Breast epithelium (tissue), 4 donors: ENCODE measurements around the gene POGLUT3. TPM values are rescaled to one million over a fixed set of nuclear protein-coding genes. Genes with fewer than 3 reads are reported as not detected.
A peak's percentile ranks its signal among the peaks of the same experiment; 100 is the strongest.

Experiments used
- DNase-seq, 2 donors: peaks; one replicate each; pipeline ENCODE4 v3.0.0-alpha.2; 2019; ENCODE audit warnings: low spot score in 2 of 2
- H3K27ac ChIP-seq, 2 donors: fragments of 200-600 bp; sonication (generic) in 1 of 2; one replicate each; pipeline ENCODE4 v1.5.1; 2016 to 2019; ENCODE audit warnings: mild to moderate bottlenecking in 1 of 2
- H3K27me3 ChIP-seq, 2 donors: fragments of 200-600 bp; sonication (generic) in 1 of 2; one replicate each; pipeline versions ENCODE4 v1.5.1 to v1.6.0; 2017 to 2019; ENCODE audit warnings: control low read depth in 1 of 2, mild to moderate bottlenecking in 1 of 2
- H3K36me3 ChIP-seq: fragments of 200-600 bp; one replicate; pipeline ENCODE4 v1.5.1; 2019
- H3K4me1 ChIP-seq, 2 donors: fragments of 200-600 bp; sonication (generic); one replicate each; pipeline ENCODE4 v1.5.1; 2016 to 2019; ENCODE audit warnings: control low read depth in 1 of 2
- H3K4me3 ChIP-seq, 3 donors: fragments of 200-600 bp; sonication (generic); 1 replicate in 2 of 3; 2 replicates in 1 of 3; pipeline ENCODE4 v1.5.1; 2016 to 2019; ENCODE audit warnings: mild to moderate bottlenecking in 3 of 3, moderate library complexity in 2 of 3
- H3K9me3 ChIP-seq, 2 donors: fragments of 200-600 bp; sonication (generic) in 1 of 2; one replicate each; pipeline ENCODE4 v1.5.1; 2016 to 2019; ENCODE audit warnings: control low read depth in 1 of 2
- CTCF ChIP-seq, 3 donors: fragments of 450-650 bp; IDR thresholded peaks; one replicate each; pipeline ENCODE4 v1.5.1; 2016 to 2017; ENCODE audit warnings: antibody characterized with exemption in 3 of 3, mild to moderate bottlenecking in 3 of 3, moderate library complexity in 3 of 3
- POLR2A ChIP-seq: fragments of 450-650 bp; IDR thresholded peaks from one replicate; pipeline ENCODE4 v1.6.1; 2016; ENCODE audit warnings: antibody characterized with exemption, mild to moderate bottlenecking, moderate library complexity
- POLR2AphosphoS5 ChIP-seq, 3 donors: sonication (generic); formaldehyde crosslinking; IDR thresholded peaks; one replicate each; pipeline ENCODE4 v1.6.1; 2017; ENCODE audit warnings: antibody characterized with exemption in 3 of 3
- intact Hi-C: fragments of 100-400 bp; cut with DNase I; formaldehyde crosslinking; loops from one replicate; pipeline ENCODE4 v1.15.1; 2023; ENCODE audit warnings: low total_unique reads
- total RNA-seq, 3 donors: library from RNA; depleted of rRNA; stranded (reverse); fragments of >200 nt; gene quantifications; one replicate each; pipeline ENCODE4 v1.1.0, GENCODE V29; 2016

The POGLUT3 gene
- total RNA-seq, 3 donors from 2014 or later, result 11.4 to 26.1 (median 20.3) TPM

DNA sequence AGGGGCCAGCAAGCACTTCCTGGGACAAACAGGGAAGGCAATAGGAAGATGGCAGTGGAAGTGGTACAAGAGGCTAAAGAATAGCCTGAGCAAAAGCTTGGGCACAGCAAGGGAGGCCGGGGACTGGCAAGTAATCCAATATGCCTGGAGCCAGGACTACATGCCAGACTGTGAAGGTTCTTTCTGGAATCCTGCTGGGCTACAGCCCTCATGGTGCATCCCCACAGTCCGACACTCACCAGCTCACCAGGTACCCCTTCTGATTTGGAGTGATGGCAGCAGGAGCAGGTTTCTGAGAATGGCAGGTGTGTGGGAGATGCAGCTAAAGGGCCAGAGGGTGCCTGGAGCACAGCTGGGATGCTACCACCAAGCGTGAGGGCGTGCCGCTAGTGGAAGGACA, 32.2 kb upstream of the POGLUT3 start:
- Histone ChIP-seq H3K36me3 (no peaks in the 10 kb centered on the region), H3K9me3 (no peaks in the 10 kb centered on the region), H3K4me3 (no peak overlapping the region), H3K4me1 (no peaks in the 10 kb centered on the region), H3K27ac (no peak overlapping the region), H3K27me3 (no peaks in the 10 kb centered on the region)
- intact Hi-C loops, result no loop called here
- DNase-seq, result no peak
- no peak for TF ChIP-seq POLR2AphosphoS5 (IDR thresholded peaks at IDR 0.05)
- TF ChIP-seq CTCF (IDR thresholded peaks at IDR 0.05), result no peak
- no peak for TF ChIP-seq POLR2A

DNA sequence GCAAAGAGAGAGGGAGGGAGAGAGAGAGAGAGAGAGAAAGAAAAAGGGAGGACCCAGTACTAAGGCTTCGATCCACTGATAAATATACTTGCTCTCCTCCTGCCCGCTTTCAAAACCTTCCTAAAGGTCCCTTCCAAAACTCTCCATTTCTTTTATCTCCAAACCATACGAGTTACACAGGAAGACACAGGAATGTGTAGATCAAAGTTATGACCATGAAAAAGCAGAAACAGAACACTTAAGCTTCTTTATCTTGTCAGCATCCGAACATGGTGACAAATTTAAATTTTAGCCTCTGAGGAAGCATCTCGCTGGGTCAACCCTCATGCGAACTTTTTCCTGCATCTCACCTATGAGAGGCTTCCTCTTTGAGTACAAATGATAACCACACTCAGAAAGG, 29.2 kb upstream of the POGLUT3 start:
- Histone ChIP-seq H3K36me3 (no peaks in the 10 kb centered on the region), H3K4me3 (no peak overlapping the region), H3K4me1 (no peaks in the 10 kb centered on the region), H3K27ac (no peak overlapping the region), H3K27me3 (no peaks in the 10 kb centered on the region), H3K9me3 (no peaks in the 10 kb centered on the region)
- TF ChIP-seq POLR2A (no peak), CTCF (IDR thresholded peaks at IDR 0.05) (no peak), POLR2AphosphoS5 (IDR thresholded peaks at IDR 0.05) (no peak)
- DNase-seq, result no peak
- intact Hi-C loops, result no loop called here

DNA sequence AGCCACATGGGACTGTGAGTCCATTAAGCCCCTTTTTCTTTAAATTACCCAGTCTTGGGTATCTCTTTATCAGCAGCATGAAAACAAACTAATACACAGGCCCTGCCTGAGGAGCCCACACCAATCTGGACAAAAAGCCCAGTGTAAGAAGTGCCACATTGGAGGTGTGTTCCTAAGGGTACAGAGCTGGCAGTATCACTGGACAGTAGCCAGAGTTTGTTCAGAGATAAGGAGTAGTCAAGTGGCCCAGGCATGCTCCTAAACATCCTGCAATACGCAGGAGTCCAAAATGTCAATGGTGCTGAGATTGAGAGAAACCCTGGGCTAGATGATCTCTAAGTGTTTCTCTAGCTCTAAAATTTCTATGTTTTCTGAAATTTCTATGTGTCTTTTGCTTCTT, 27.0 kb upstream of the POGLUT3 start:
- no peaks in the 10 kb centered on the region for H3K4me1 ChIP-seq
- no peaks in the 10 kb centered on the region for H3K36me3 ChIP-seq
- no peaks in the 10 kb centered on the region for H3K9me3 ChIP-seq
- intact Hi-C loops, result no loop called here
- TF ChIP-seq POLR2A, result no peak
- TF ChIP-seq CTCF (IDR thresholded peaks at IDR 0.05), result no peak
- no peak for TF ChIP-seq POLR2AphosphoS5 (IDR thresholded peaks at IDR 0.05)
- H3K27me3 ChIP-seq, result no peaks in the 10 kb centered on the region
- no peak overlapping the region for H3K4me3 ChIP-seq
- peak overlapping the region in 1 of 2 donors; percentile 1 for H3K27ac ChIP-seq
- no peak for DNase-seq

DNA sequence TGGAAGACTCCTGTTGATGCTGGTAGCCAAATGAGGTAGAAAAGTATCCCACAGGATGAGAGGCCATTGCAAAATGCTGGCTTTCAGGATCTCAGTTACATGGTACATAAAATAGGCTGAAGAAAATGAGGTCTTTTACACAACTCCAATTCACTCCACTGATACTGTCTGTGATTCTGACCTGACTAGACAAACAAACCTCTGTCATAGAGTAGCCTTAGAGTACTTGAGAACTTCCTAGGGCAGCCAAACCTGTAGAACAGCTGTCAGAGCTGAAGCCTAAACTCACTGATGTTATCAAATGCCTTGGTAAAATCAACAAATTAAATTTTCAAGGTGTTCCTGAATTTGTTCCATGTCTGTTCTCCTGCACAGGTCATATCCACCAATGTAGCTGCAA, 26.2 kb upstream of the POGLUT3 start:
- peak in 1 of 3 donors; percentile 12 for TF ChIP-seq POLR2AphosphoS5 (IDR thresholded peaks at IDR 0.05)
- TF ChIP-seq CTCF (IDR thresholded peaks at IDR 0.05), result no peak
- no peak for TF ChIP-seq POLR2A
- no peak for DNase-seq
- H3K4me1 ChIP-seq, result no peaks in the 10 kb centered on the region
- intact Hi-C loops, result no loop called here
- no peaks in the 10 kb centered on the region for H3K27me3 ChIP-seq
- no peaks in the 10 kb centered on the region for H3K9me3 ChIP-seq
- H3K27ac ChIP-seq, result peak overlapping the region in 1 of 2 donors; percentile 1
- no peak overlapping the region for H3K4me3 ChIP-seq
- no peaks in the 10 kb centered on the region for H3K36me3 ChIP-seq

- Histone ChIP-seq H3K36me3 (no peaks in the 10 kb centered on the region), H3K4me3 (no peak overlapping the region), H3K9me3 (no peaks in the 10 kb centered on the region), H3K27ac (no peak overlapping the region), H3K4me1 (no peaks in the 10 kb centered on the region), H3K27me3 (no peaks in the 10 kb centered on the region)
- intact Hi-C loops, result no loop called here
- TF ChIP-seq POLR2AphosphoS5 (IDR thresholded peaks at IDR 0.05), result no peak
- TF ChIP-seq CTCF (IDR thresholded peaks at IDR 0.05), result no peak
- TF ChIP-seq POLR2A, result no peak
- DNase-seq, result no peak
Observed at GRCh38 chr11:108522318-108522717, 24.1 kb upstream of the POGLUT3 start.
